DMS53 (cell line): ENCODE measurements around the gene MACROH2A1.
A peak's percentile ranks its signal among the peaks of the same experiment; 100 is the strongest.

Experiments
- DNase-seq: peaks from one replicate; lab custom pipeline; 2025; lab: John Stamatoyannopoulos, UW

Gene MACROH2A1

GRCh38 chr5:135315386-135315785 is 83.6 kb downstream of the MACROH2A1 start:
- DNase-seq, result no peak

GRCh38 chr5:135313946-135314345 is 85.1 kb downstream of the MACROH2A1 start:
- DNase-seq, result no peak

GRCh38 chr5:135313405-135313804 is 85.6 kb downstream of the MACROH2A1 start:
- no peak for DNase-seq

- DNase-seq, result no peak
Measured at GRCh38 chr5:135312255-135312935, 86.6 kb downstream of the MACROH2A1 start.

- DNase-seq, result no peak
Measured at GRCh38 chr5:135310328-135310989, 88.6 kb downstream of the MACROH2A1 start.

GRCh38 chr5:135309391-135310327 is 89.4 kb downstream of the MACROH2A1 start:
- DNase-seq, result no peak

- DNase-seq, result peak; percentile 22
Measured at GRCh38 chr5:135308752-135309151, 90.3 kb downstream of the MACROH2A1 start.

GRCh38 chr5:135308245-135308644 is 90.8 kb downstream of the MACROH2A1 start:
- no peak for DNase-seq

GRCh38 chr5:135307143-135307903 is 91.7 kb downstream of the MACROH2A1 start:
- no peak for DNase-seq

- DNase-seq, result no peak
Measured at GRCh38 chr5:135306557-135306956, 92.5 kb downstream of the MACROH2A1 start.

- DNase-seq, result no peak
Measured at GRCh38 chr5:135304352-135305221, 94.4 kb downstream of the MACROH2A1 start.

- no peak for DNase-seq
Measured at GRCh38 chr5:135303582-135304173, 95.4 kb downstream of the MACROH2A1 start.

- DNase-seq, result no peak
Measured at GRCh38 chr5:135296900-135297816, 101.9 kb downstream of the MACROH2A1 start.

GRCh38 chr5:135295852-135296251 is 103.2 kb downstream of the MACROH2A1 start:
- DNase-seq, result no peak

GRCh38 chr5:135294793-135295192 is 104.2 kb downstream of the MACROH2A1 start:
- no peak for DNase-seq

GRCh38 chr5:135289651-135290050 is 109.4 kb downstream of the MACROH2A1 start:
- no peak for DNase-seq

- no peak for DNase-seq
Measured at GRCh38 chr5:135287551-135287950, 111.5 kb downstream of the MACROH2A1 start.
